ENCODE results near the gene BCCIP. TPM values are rescaled to one million over a fixed set of nuclear protein-coding genes. Genes with fewer than 3 reads are reported as not detected.
A peak's percentile ranks its signal among the peaks of the same experiment; 100 is the strongest.

Gene BCCIP
- total RNA-seq, 1 experiment from 2014 or later = 113 TPM

DNA sequence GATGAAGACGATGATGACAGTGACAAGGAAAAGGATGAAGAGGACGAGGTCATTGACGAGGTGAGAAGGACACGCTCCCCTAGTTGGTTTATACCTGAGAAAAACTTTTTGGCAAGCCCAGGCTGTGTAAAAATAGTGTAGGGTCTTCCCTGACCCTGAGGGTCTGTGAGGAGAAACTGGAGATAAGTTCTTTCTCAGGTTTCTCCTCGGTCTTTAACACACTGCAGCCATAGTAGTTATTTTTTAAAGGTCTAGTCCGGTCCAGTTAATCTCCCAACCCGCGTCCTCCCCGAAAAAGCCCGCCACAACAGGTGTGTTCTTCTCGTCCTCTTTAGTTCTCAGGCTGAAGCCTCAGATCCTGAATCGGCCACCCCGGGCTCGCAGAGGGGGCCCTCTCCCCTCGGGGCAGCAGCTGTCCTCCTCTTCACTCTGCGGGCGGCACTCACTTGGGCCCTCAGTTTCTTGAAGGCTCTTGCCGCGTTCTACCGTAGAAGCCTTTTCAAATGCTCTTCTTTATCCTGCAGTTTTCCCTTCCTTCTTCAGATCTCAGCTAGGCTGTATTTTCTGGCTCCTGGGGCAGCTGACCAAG is 411 bp downstream of the BCCIP start:
- H3K4me1 ChIP-seq (ENCODE audit: insufficient read depth, low read length, poor library complexity, severe bottlenecking) = peaks cover 8% of the 10 kb centered on the region
- no peaks in the 10 kb centered on the region for H3K27me3 ChIP-seq (replicated peaks; ENCODE audit: insufficient read depth, low read depth, low read length, poor library complexity)
- BruUV-seq (replicated peaks) = TSS peak; percentile 72
- H3K27ac ChIP-seq (ENCODE audit: low read depth, low read length, poor library complexity, severe bottlenecking) = peak overlapping the region; percentile 99
- peaks cover 32% of the 10 kb centered on the region for H3K36me3 ChIP-seq (ENCODE audit: insufficient read depth, low read length, poor library complexity, severe bottlenecking)
- TF ChIP-seq, protein P1, sequence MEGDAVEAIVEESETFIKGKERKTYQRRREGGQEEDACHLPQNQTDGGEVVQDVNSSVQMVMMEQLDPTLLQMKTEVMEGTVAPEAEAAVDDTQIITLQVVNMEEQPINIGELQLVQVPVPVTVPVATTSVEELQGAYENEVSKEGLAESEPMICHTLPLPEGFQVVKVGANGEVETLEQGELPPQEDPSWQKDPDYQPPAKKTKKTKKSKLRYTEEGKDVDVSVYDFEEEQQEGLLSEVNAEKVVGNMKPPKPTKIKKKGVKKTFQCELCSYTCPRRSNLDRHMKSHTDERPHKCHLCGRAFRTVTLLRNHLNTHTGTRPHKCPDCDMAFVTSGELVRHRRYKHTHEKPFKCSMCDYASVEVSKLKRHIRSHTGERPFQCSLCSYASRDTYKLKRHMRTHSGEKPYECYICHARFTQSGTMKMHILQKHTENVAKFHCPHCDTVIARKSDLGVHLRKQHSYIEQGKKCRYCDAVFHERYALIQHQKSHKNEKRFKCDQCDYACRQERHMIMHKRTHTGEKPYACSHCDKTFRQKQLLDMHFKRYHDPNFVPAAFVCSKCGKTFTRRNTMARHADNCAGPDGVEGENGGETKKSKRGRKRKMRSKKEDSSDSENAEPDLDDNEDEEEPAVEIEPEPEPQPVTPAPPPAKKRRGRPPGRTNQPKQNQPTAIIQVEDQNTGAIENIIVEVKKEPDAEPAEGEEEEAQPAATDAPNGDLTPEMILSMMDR (conservative IDR thresholded peaks at IDR 0.05; ENCODE audit: low read depth, low read length) = no peak
- no peak for TF ChIP-seq EZH2 (IDR thresholded peaks at IDR 0.05; ENCODE audit: borderline replicate concordance, low read depth, low read length, poor library complexity, severe bottlenecking)
- H3K4me3 ChIP-seq (ENCODE audit: low read depth, low read length, poor library complexity, severe bottlenecking) = peak overlapping the region; percentile 80
- CTCF ChIA-PET = interaction anchor here (0.7 kb wide), 1 partner anchor 564 kb away, joined by 3 read pairs; no protein-coding TSS in a partner anchor
- H3K9me3 ChIP-seq (ENCODE audit: low read depth, low read length, poor library complexity, severe bottlenecking) = no peaks in the 10 kb centered on the region
- DNase-seq (ENCODE audit: low spot score) = peak; percentile 14
- intact Hi-C loops (cut with micrococcal nuclease; ENCODE audit: unreplicated experiment) = no loop called here
- POLR2A ChIA-PET (ENCODE audit: low non-redundant PET) = interaction anchor here (0.7 kb wide), 1 partner anchor 15 kb away, joined by 3 read pairs; no protein-coding TSS in a partner anchor

DNA sequence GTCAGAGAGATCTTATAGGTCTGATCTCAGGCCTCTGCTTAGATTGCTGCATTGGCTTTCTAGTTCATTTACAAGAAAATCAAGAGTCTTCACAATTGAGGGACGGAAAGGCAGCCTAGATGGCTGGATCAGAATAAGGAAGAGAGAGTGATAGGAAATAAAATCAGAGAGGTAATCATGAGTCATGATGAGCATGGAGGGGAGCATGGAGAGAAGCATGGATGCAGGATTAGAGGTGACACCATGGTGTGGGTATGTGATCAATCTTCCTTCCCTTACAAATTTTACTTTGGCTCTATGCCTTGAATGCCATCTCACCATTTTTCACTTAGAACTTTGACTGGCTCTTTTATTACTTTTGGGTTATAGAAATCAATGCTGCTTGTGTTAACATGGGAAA is 1.4 kb downstream of the BCCIP start:
- H3K4me1 ChIP-seq (ENCODE audit: insufficient read depth, low read length, poor library complexity, severe bottlenecking) = peaks cover 8% of the 10 kb centered on the region
- no peak for TF ChIP-seq EZH2 (IDR thresholded peaks at IDR 0.05; ENCODE audit: borderline replicate concordance, low read depth, low read length, poor library complexity, severe bottlenecking)
- TF ChIP-seq, protein P1 (conservative IDR thresholded peaks at IDR 0.05; ENCODE audit: low read depth, low read length) = no peak
- H3K27me3 ChIP-seq (replicated peaks; ENCODE audit: insufficient read depth, low read depth, low read length, poor library complexity) = no peaks in the 10 kb centered on the region
- H3K4me3 ChIP-seq (ENCODE audit: low read depth, low read length, poor library complexity, severe bottlenecking) = peak overlapping the region; percentile 80
- POLR2A ChIA-PET (ENCODE audit: low non-redundant PET) = no interaction called here
- peak overlapping the region; percentile 15 for H3K27ac ChIP-seq (ENCODE audit: low read depth, low read length, poor library complexity, severe bottlenecking)
- H3K36me3 ChIP-seq (ENCODE audit: insufficient read depth, low read length, poor library complexity, severe bottlenecking) = peaks cover 41% of the 10 kb centered on the region
- H3K9me3 ChIP-seq (ENCODE audit: low read depth, low read length, poor library complexity, severe bottlenecking) = no peaks in the 10 kb centered on the region
- no peak for DNase-seq (ENCODE audit: low spot score)
- no TSS peak for BruUV-seq (replicated peaks)
- CTCF ChIA-PET = no interaction called here
- intact Hi-C loops (cut with micrococcal nuclease; ENCODE audit: unreplicated experiment) = no loop called here

DNA sequence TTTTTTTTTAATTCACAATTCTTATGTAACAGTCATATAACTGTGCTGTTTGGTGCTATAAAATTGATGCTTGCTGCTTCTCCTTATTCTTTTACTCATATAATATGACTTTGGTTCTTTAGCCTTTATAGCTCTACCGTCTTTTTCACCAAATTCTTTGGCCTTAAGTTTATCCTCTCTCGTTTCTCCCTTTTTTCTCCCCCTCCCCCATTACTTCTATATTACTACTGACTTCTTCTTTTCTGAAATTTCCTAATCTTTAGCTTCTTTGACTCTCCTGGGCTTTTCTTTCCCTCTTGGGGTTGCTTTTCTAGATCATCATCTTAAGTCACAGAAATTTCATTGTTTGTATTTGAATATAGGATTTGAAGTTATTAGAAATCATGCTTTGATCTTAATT is 3.8 kb downstream of the BCCIP start:
- POLR2A ChIA-PET (ENCODE audit: low non-redundant PET) = interaction anchor here (0.6 kb wide), 1 partner anchor 19 kb away, joined by 16 read pairs; no protein-coding TSS in a partner anchor
- CTCF ChIA-PET = no interaction called here
- no peak overlapping the region for H3K4me3 ChIP-seq (ENCODE audit: low read depth, low read length, poor library complexity, severe bottlenecking)
- no peak overlapping the region for H3K27ac ChIP-seq (ENCODE audit: low read depth, low read length, poor library complexity, severe bottlenecking)
- H3K36me3 ChIP-seq (ENCODE audit: insufficient read depth, low read length, poor library complexity, severe bottlenecking) = peaks cover 65% of the 10 kb centered on the region
- no peak for DNase-seq (ENCODE audit: low spot score)
- intact Hi-C loops (cut with micrococcal nuclease; ENCODE audit: unreplicated experiment) = no loop called here
- no peaks in the 10 kb centered on the region for H3K9me3 ChIP-seq (ENCODE audit: low read depth, low read length, poor library complexity, severe bottlenecking)
- TF ChIP-seq, protein P1 (conservative IDR thresholded peaks at IDR 0.05; ENCODE audit: low read depth, low read length) = no peak
- no peak for TF ChIP-seq EZH2 (IDR thresholded peaks at IDR 0.05; ENCODE audit: borderline replicate concordance, low read depth, low read length, poor library complexity, severe bottlenecking)
- no peaks in the 10 kb centered on the region for H3K27me3 ChIP-seq (replicated peaks; ENCODE audit: insufficient read depth, low read depth, low read length, poor library complexity)
- no TSS peak for BruUV-seq (replicated peaks)
- peaks cover 8% of the 10 kb centered on the region for H3K4me1 ChIP-seq (ENCODE audit: insufficient read depth, low read length, poor library complexity, severe bottlenecking)
